Right atrium auricular region (tissue), 2 donors: Measurements from ENCODE around the gene MAN2C1. TPM values are rescaled to one million over a fixed set of nuclear protein-coding genes. Genes with fewer than 3 reads are reported as not detected.
"Not testable (repeated sequence)": the region's sequence is repeated elsewhere in the genome, so short reads cannot be mapped to it uniquely, and the experiment has no call there.

ENCODE experiments used
- DNase-seq: peaks from one replicate; pipeline ENCODE4 v3.0.0-alpha.2; 2019; ENCODE audit warnings: low spot score
- H3K27ac ChIP-seq, 2 donors: fragments of 200-600 bp; sonication (generic); 1 replicate in 1 of 2; 2 replicates in 1 of 2; pipeline ENCODE4 v1.5.1; 2016 to 2019
- H3K27me3 ChIP-seq, 2 donors: fragments of 200-600 bp; sonication (generic); one replicate each; pipeline versions ENCODE4 v1.5.1 to v1.6.0; 2017 to 2019
- H3K36me3 ChIP-seq: fragments of 200-600 bp; sonication (generic); one replicate; pipeline ENCODE4 v1.5.1; 2016
- H3K4me1 ChIP-seq, 2 donors: fragments of 200-600 bp; sonication (generic); one replicate each; pipeline versions ENCODE4 v1.5.1 to v1.6.0; 2017 to 2019
- H3K4me3 ChIP-seq, 2 donors: fragments of 200-600 bp; sonication (generic); 1 replicate in 1 of 2; 2 replicates in 1 of 2; pipeline ENCODE4 v1.5.1; 2017 to 2019; ENCODE audit warnings: mild to moderate bottlenecking in 1 of 2, moderate library complexity in 1 of 2
- H3K9me3 ChIP-seq, 2 donors: fragments of 200-600 bp; sonication (generic); one replicate each; pipeline ENCODE4 v1.5.1; 2019
- total RNA-seq, 2 donors: library from RNA; depleted of rRNA; stranded (reverse); fragments of >200 nt; gene quantifications; one replicate each; pipeline ENCODE4 v1.1.0, GENCODE V29; 2016
- TF ChIP-seq, protein P1 (sequence below), 2 donors: fragments of 200-600 bp; sonication (generic); IDR thresholded peaks; one replicate each; pipeline ENCODE4 v1.5.1; 2019; ENCODE audit warnings: antibody characterized with exemption in 2 of 2

MAN2C1 gene
- total RNA-seq, 2 donors from 2014 or later: 63.2 to 81.8 TPM

- Histone ChIP-seq H3K4me3 (no peak overlapping the region), H3K27ac (no peak overlapping the region), H3K27me3 (no peaks in the 10 kb centered on the region), H3K4me1 (peaks cover 0 to 9% of the 10 kb centered on the region in 2 donors), H3K36me3 (peaks cover 13% of the 10 kb centered on the region), H3K9me3 (no peaks in the 10 kb centered on the region)
- TF ChIP-seq, protein P1, sequence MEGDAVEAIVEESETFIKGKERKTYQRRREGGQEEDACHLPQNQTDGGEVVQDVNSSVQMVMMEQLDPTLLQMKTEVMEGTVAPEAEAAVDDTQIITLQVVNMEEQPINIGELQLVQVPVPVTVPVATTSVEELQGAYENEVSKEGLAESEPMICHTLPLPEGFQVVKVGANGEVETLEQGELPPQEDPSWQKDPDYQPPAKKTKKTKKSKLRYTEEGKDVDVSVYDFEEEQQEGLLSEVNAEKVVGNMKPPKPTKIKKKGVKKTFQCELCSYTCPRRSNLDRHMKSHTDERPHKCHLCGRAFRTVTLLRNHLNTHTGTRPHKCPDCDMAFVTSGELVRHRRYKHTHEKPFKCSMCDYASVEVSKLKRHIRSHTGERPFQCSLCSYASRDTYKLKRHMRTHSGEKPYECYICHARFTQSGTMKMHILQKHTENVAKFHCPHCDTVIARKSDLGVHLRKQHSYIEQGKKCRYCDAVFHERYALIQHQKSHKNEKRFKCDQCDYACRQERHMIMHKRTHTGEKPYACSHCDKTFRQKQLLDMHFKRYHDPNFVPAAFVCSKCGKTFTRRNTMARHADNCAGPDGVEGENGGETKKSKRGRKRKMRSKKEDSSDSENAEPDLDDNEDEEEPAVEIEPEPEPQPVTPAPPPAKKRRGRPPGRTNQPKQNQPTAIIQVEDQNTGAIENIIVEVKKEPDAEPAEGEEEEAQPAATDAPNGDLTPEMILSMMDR (IDR thresholded peaks at IDR 0.05): no peak
- DNase-seq: no peak
Observed at GRCh38 chr15:75352186-75353080, 16.0 kb downstream of the MAN2C1 start.

DNA sequence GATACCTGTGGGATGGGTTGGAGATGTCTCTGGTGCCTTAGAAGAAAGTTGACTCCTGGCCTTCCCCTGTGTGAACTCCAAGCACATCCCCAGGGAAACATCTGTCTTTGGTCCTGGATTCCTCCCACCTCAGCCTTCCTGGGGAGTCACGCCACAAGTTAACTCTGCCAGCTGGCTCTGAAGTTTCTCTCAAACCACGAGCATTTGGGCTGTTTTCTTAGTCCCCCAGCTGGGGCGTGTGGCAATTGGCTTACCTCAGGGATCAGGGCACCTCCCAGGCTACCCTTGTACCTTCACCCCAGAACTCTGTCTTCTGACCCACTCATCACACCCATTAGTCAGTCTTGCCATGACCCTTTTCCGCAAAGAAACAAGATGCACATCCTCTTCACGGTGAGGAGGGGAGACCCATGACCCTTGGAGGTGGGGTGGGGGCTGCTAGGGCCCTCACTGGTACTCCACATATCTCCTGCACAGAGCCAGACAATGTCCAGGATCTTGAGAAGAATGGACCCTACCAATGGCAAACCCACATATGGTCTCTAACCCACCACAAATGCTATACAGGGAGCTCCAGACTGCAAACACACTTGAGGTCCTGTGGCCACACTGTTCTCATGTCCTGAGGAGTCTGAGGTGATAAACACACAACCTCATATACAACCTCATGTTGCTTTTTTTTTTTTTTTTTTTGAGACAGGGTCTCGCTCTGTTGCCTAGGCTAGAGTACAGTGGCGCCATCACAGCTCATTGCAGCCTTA lies 17.6 kb downstream of the MAN2C1 start:
- Histone ChIP-seq H3K36me3 (peaks cover under 1% of the 10 kb centered on the region), H3K4me1 (peaks cover 0 to 16% of the 10 kb centered on the region in 2 donors), H3K4me3 (no peak overlapping the region), H3K27ac (no peak overlapping the region), H3K27me3 (no peaks in the 10 kb centered on the region), H3K9me3 (no peaks in the 10 kb centered on the region)
- no peak for DNase-seq
- TF ChIP-seq, protein P1 (IDR thresholded peaks at IDR 0.05): no peak

DNA sequence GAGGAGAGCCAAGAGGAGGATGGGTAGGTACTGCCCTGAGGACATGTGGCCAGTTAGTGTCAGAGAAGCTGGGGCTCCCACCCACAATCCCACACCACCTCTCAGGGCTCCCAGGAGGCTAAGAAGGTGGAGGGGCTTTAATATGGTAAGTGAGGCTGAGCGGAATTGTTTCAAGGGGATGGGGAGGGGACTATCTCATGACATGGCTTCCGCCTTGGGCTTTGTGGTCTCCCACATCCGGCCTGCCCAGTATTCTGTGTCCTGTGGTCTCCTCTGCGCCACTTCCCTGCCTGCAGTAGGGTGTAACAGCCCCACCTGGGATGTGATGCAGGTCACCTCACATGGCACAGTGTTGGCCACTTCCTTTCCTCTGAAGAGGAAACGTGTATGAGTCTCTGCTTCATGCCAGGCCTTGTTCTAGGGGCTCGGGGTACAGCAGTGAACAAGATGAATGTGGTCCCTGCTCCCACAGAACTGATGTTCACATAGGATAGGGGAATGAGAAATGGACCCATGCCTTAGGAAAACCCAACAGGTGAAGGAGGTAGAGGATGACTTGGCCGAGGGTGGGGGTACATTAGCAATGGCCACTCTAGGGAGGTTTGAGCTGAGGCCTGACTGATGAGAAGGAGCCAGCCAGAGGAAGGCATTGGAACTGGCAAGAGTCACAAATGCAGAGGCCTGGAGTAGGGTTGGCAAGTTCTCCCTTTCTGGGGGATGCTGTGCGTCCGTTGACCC lies 18.4 kb downstream of the MAN2C1 start:
- Histone ChIP-seq H3K27me3 (no peaks in the 10 kb centered on the region), H3K4me3 (no peak overlapping the region), H3K27ac (no peak overlapping the region), H3K36me3 (no peaks in the 10 kb centered on the region), H3K4me1 (peaks cover 0 to 16% of the 10 kb centered on the region in 2 donors), H3K9me3 (no peaks in the 10 kb centered on the region)
- no peak for DNase-seq
- TF ChIP-seq, protein P1 (IDR thresholded peaks at IDR 0.05): no peak

DNA sequence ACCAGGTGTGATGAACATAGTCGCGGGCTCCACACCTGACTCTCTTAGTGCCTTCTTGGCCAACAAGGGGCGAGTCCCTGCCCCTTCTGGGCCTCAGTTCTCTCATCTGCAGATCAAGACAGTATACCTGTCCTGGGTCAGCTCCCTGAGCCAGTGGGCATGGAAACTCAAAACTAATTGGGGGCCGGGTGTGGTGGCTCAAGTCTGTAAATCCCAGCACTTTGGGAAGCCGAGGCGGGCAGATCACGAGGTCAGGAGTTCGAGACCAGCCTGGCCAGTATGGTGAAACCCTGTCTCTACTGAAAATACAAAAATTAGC lies 19.1 kb downstream of the MAN2C1 start:
- H3K9me3 ChIP-seq, H3K27me3 ChIP-seq, H3K27ac ChIP-seq, H3K4me3 ChIP-seq, DNase-seq, H3K36me3 ChIP-seq: not testable (repeated sequence)
- peaks cover 0 to 16% of the 10 kb centered on the region in 2 donors for H3K4me1 ChIP-seq

GRCh38 chr15:75348562-75349350 lies 19.7 kb downstream of the MAN2C1 start:
- Histone ChIP-seq H3K4me1 (peaks cover 0 to 16% of the 10 kb centered on the region in 2 donors), H3K9me3 (no peaks in the 10 kb centered on the region), H3K27me3 (no peaks in the 10 kb centered on the region), H3K36me3 (no peaks in the 10 kb centered on the region), H3K4me3 (peak overlapping the region; percentile 65 to 83), H3K27ac (no peak overlapping the region)
- no peak for DNase-seq
- TF ChIP-seq, protein P1 (IDR thresholded peaks at IDR 0.05): no peak
